Uterus (tissue), 2 donors: ENCODE results near the gene ABHD4.
A peak's percentile ranks its signal among the peaks of the same experiment; 100 is the strongest.

Experiments used
- POLR2A ChIP-seq, 2 donors: fragments of 450-650 bp; IDR thresholded peaks; one replicate each; pipeline ENCODE4 v1.6.1; 2016; ENCODE audit warnings: antibody characterized with exemption in 2 of 2, mild to moderate bottlenecking in 1 of 2, moderate library complexity in 1 of 2
- TF ChIP-seq, protein P1 (sequence below), 4 experiments: fragments of 200-600 bp in 2 of 4; fragments of 450-650 bp in 2 of 4; sonication (generic) in 2 of 4; IDR thresholded peaks; one replicate each; pipeline ENCODE4 v1.5.1; 2016 to 2019; ENCODE audit warnings: antibody characterized with exemption in 4 of 4, mild to moderate bottlenecking in 2 of 4, moderate library complexity in 1 of 4

DNA sequence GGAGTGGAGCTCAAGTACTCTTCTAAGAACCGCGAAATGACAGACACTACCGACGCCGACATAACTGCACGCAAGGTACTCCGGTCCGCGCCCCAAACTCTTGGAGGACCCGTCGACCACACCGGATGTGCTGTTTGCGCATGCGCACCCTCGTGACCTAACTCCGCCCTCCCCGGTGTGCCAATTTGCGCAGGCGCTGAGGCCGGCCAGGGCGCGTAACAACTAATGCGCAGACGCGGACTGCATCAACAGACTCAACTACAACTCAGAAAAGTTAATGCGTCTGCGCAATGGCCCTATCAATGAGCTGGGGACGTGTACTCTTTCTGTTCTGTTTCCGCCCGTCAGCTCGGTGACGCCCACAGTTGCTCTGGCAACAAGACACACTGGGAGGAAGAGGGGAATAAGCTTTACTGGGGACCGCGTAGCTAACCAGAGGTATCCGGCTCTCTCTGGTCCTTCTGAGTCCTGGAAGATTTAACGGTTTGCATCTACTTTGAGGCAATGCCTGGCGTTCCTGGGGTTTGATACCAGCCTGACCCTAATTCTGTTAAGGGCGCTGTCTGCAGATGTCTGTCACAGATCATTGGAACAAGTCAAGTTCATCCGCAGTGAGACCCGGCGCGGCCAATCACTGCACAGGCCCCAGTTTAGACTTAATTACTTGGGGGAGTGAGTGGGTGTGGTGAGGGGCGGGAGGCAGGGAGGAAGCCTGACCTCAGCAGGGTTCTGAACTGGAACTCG, 8.8 kb upstream of the ABHD4 start, which contains the start of gene DAD1:
- peak; percentile 78 to 93 for TF ChIP-seq POLR2A (IDR thresholded peaks at IDR 0.05)
- TF ChIP-seq, protein P1, sequence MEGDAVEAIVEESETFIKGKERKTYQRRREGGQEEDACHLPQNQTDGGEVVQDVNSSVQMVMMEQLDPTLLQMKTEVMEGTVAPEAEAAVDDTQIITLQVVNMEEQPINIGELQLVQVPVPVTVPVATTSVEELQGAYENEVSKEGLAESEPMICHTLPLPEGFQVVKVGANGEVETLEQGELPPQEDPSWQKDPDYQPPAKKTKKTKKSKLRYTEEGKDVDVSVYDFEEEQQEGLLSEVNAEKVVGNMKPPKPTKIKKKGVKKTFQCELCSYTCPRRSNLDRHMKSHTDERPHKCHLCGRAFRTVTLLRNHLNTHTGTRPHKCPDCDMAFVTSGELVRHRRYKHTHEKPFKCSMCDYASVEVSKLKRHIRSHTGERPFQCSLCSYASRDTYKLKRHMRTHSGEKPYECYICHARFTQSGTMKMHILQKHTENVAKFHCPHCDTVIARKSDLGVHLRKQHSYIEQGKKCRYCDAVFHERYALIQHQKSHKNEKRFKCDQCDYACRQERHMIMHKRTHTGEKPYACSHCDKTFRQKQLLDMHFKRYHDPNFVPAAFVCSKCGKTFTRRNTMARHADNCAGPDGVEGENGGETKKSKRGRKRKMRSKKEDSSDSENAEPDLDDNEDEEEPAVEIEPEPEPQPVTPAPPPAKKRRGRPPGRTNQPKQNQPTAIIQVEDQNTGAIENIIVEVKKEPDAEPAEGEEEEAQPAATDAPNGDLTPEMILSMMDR (IDR thresholded peaks at IDR 0.05): no peak
